ENCODE data around the gene AGTRAP. TPM values are rescaled to one million over a fixed set of nuclear protein-coding genes. Genes with fewer than 3 reads are reported as not detected.

Gene AGTRAP
- total RNA-seq, 2 experiments from 2014 or later, result 13.2 to 13.3 TPM

DNA sequence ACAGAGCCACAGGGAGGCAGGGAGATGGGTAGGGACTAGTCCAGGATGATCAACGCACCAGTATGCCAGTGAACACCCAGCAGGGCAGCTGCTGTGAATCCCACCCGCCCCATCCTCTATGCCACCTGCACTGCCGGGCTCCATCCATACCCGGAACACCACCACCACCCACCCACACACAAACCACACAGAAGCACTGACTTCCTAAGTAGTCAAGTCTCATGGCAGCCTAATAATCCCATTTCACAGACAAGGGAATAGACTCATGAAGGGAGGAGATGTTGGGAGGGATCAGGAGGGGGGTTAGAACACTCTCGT lies 38.1 kb upstream of the AGTRAP start:
- H3K36me3 Mint-ChIP-seq (ENCODE audit: low read depth), result no peaks in the 10 kb centered on the region
- ATAC-seq (no peak), DNase-seq (no peak)
- no peaks in the 10 kb centered on the region for H3K9me3 Mint-ChIP-seq (ENCODE audit: low read depth)
- H3K4me1 Mint-ChIP-seq, result peaks cover 15% of the 10 kb centered on the region
- intact Hi-C loops (cut with DNase I, micrococcal nuclease), result no loop called here
- H3K4me3 Mint-ChIP-seq, result no peak overlapping the region
- CTCF ChIA-PET, result interaction anchor here (0.6 to 1.7 kb wide), 3 partner anchors 11 to 357 kb away, joined by 3 to 6 read pairs (median 4); no protein-coding TSS in a partner anchor
- H3K27me3 Mint-ChIP-seq, result peaks cover 11% of the 10 kb centered on the region
- H3K27ac Mint-ChIP-seq, result no peak overlapping the region
- POLR2A ChIA-PET, result no interaction called here

DNA sequence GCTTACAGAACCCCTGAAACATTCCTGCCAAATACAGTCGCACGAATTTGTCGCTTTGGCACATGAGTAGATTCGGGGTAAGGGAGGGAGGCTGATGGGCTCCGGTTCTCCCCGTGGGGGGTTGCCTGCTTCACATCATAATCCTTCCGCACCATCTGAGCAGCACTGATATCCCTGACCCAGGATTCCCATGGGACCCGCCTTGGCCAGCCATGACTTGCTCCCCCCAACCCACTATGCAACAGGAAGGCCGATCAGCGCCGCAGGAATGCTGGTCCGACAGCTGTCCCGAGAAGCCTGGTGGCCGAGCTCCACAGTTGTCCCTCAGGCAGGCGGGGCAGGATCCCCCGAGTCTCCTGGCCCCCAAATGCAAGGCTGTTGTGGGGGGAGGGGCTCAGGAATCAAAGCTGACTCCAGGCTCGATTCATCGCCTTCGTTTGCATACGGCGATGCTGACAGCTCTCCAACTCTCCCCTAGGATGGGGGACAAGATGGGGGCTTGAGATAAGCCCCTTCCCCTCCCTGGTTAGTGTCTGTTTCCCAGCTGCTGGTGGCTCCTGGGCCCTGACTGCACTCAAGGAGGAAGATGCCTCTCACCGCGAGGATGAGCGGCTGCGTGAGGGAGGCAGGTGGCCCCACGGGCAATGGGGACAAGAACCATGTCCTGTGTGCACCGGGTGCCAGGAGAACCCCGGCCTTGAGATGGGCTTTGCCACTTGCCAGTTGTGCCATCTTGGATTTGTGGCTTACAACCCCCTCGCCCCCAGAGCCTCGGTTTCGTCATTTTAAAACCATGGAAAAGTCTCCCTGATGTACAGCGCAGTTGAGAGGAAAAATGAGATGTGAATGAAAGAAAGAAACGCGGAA lies 35.1 kb upstream of the AGTRAP start:
- Mint-ChIP-seq H3K4me1 (peaks cover 7% of the 10 kb centered on the region), H3K27ac (no peak overlapping the region), H3K4me3 (no peak overlapping the region), H3K9me3 (ENCODE audit: low read depth) (no peaks in the 10 kb centered on the region), H3K27me3 (peaks cover 9% of the 10 kb centered on the region), H3K36me3 (ENCODE audit: low read depth) (no peaks in the 10 kb centered on the region)
- ATAC-seq, result no peak
- DNase-seq, result no peak
- ChIA-PET POLR2A (no interaction called here), CTCF (interaction anchor here (0.7 to 1.7 kb wide), 3 partner anchors 10 to 404 kb away, joined by 3 to 5 read pairs (median 4); no protein-coding TSS in a partner anchor)
- intact Hi-C loops (cut with DNase I, micrococcal nuclease), result no loop called here

DNA sequence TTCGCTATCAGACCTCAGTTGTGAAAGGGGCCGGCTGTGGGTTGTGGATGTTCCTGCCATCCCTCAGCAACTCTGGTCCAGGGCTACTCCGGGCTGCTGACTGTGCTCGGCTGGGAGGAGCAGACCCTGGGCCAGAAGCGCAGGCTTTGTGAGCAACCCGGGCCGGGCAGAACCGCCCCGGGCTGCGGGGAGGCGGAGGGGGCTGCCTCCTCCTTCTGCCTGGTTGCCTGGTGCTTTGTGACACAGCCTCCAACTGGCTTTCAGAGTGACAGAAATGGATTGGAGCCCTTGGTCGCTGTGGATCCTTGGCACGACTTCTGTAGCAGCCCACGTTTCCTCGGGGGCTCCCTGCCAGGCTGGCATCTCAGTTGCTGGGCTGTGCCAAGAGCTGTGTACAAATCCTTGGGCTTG lies 34.4 kb upstream of the AGTRAP start:
- Mint-ChIP-seq H3K36me3 (ENCODE audit: low read depth) (no peaks in the 10 kb centered on the region), H3K4me3 (no peak overlapping the region), H3K4me1 (peaks cover 7% of the 10 kb centered on the region), H3K27ac (no peak overlapping the region), H3K9me3 (ENCODE audit: low read depth) (no peaks in the 10 kb centered on the region), H3K27me3 (peaks cover 9% of the 10 kb centered on the region)
- no peak for ATAC-seq
- DNase-seq, result no peak
- POLR2A ChIA-PET, result no interaction called here
- CTCF ChIA-PET, result interaction anchor here (0.6 to 1.7 kb wide), 3 partner anchors 9 to 510 kb away, joined by 3 to 5 read pairs (median 4); no protein-coding TSS in a partner anchor
- intact Hi-C loops (cut with DNase I, micrococcal nuclease), result no loop called here

DNA sequence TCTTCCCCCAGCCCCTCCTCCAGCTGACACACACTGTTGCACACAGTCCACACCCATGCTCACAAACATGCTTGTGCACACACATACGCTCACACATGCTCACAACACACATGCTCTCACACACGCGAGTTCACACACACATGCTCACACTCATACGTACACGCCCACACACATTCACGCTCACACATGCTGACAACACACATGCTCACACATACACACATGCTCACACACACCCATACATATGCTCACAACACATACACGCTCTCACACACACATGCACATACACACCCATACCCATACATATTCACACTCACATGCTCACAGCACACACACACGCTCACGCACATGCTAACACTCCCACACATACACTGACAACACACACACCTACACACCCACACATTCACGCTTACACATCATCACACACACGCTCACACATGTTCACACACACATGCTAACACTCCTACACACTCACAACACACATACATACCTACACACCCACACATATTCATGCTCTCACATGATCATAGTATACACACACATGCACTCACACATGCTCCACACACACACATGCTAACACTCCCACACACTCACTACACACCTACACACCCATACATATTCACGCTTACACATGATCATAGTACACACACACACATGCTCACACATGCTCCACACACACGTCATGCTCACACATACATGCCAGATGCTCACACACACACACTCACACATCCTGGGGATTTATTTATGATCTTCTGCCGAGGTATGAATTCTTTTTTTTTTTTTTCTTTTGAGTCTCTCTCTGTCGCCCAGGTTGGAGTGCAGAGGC lies 33.7 kb upstream of the AGTRAP start:
- ChIA-PET CTCF (interaction anchor here (0.6 kb wide), 1 partner anchor 510 kb away, joined by 3 read pairs; no protein-coding TSS in a partner anchor), POLR2A (no interaction called here)
- H3K4me3 Mint-ChIP-seq, result no peak overlapping the region
- H3K9me3 Mint-ChIP-seq (ENCODE audit: low read depth), result no peaks in the 10 kb centered on the region
- intact Hi-C loops (cut with DNase I, micrococcal nuclease), result no loop called here
- H3K36me3 Mint-ChIP-seq (ENCODE audit: low read depth), result no peaks in the 10 kb centered on the region
- ATAC-seq (no peak), DNase-seq (no peak)
- H3K4me1 Mint-ChIP-seq, result peaks cover 7% of the 10 kb centered on the region
- no peak overlapping the region for H3K27ac Mint-ChIP-seq
- H3K27me3 Mint-ChIP-seq, result peaks cover 9% of the 10 kb centered on the region

DNA sequence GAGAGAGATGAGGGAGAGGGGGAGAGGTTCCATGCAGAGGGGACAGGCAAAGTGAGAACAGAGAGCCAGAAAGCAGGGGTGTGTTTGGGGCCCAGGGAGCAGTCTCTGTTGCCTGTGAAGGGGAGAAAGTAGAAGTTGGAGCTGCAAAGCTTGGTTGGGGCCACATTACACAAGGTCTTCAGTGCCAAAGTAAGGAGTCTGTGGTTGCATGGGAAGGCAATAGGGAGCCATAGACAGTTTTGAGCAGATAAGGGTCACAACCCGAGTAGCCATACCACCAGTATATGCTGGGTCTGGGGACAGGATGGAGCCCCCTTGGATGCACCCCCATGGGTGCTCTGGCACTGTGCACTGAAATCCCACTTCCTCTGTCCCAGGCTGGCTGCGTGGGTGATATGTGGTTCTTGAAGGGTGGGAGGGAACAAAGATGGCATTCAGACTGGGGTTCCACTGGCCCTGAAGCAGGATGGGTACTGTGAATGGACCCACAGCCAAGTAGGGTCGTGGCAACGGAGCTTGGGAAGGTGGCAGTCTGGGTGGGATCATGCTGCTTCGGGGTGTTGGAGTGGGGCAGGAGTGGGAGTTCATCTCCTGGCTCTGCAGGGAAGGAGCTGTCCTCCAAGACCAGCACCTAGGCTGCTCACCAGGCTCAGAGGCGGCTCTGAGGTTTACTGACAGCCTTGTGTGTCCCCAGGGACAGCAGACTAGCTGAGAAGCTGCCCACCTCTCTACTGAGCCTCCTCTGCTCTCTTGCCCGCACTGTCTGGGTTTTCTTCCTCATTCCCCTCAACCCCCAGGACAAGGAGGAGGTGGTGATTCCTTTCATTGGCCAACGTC lies 32.4 kb upstream of the AGTRAP start:
- H3K36me3 Mint-ChIP-seq (ENCODE audit: low read depth), result no peaks in the 10 kb centered on the region
- H3K4me3 Mint-ChIP-seq, result no peak overlapping the region
- no peak overlapping the region for H3K27ac Mint-ChIP-seq
- DNase-seq, result no peak
- no peaks in the 10 kb centered on the region for H3K9me3 Mint-ChIP-seq (ENCODE audit: low read depth)
- no peak for ATAC-seq
- CTCF ChIA-PET, result no interaction called here
- H3K27me3 Mint-ChIP-seq, result peaks cover 9% of the 10 kb centered on the region
- H3K4me1 Mint-ChIP-seq, result no peaks in the 10 kb centered on the region
- POLR2A ChIA-PET, result no interaction called here
- intact Hi-C loops (cut with DNase I, micrococcal nuclease), result no loop called here

DNA sequence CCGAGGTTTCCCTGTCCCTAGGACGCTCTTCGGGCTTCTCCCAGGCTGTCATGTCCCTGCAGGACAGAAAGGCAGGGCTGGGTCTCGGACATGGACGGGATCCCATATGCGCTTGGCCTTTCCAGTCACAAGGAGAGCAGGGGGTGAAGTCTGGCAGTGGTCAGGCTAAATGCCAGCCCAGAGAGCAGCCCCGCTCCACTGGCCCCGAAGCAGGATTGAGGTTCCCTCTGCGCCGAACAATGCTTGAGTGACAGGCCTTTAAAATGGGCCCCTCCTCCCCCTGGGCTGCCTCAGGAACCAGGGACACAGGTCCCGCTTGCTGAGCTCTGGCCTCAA lies 31.8 kb upstream of the AGTRAP start:
- POLR2A ChIA-PET, result no interaction called here
- H3K4me3 Mint-ChIP-seq, result no peak overlapping the region
- no peaks in the 10 kb centered on the region for H3K9me3 Mint-ChIP-seq (ENCODE audit: low read depth)
- intact Hi-C loops (cut with DNase I, micrococcal nuclease), result no loop called here
- no peaks in the 10 kb centered on the region for H3K4me1 Mint-ChIP-seq
- CTCF ChIA-PET, result no interaction called here
- H3K36me3 Mint-ChIP-seq (ENCODE audit: low read depth), result no peaks in the 10 kb centered on the region
- DNase-seq, result no peak
- H3K27ac Mint-ChIP-seq, result no peak overlapping the region
- no peak for ATAC-seq
- H3K27me3 Mint-ChIP-seq, result peaks cover 9% of the 10 kb centered on the region

DNA sequence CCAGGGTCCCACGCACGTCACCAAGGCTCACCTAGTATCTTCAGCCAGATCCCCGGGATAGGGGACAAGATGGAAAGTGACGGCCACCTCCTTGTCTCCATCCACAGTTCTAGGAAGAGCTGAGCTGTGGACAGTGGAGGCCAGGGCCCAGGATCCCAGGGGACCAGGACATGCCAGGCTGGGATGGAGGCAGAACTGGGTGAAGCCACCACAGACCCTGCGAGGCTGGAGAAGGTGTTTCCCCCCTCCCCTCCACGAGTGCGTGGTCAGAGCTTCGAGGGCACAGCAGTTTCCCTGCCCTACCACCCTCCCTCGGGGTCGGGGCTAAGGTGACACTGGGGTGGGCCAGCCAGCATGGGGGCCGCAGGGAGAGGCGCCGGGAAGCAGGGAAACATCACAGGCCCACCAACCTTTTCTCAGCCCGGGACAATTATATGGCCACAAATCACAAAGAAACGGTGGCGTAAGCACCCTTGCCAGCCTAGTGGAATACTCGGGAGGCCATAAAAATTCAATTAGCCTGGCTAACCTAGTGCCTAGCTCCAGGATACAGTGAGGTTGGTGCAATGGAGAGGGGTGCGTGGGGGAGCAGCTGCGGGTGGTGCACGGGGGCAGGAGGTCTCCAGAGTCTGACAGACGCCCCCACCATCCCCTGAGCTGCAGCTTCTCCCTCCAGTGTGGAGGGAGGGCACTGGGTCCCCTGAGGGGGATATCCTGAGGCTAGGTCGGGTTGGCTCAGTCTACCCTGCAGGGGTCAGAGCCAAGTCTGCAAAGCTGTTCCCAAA lies 31.1 kb upstream of the AGTRAP start:
- ChIA-PET POLR2A (no interaction called here), CTCF (interaction anchor here (0.9 kb wide), 1 partner anchor 14 kb away, joined by 5 read pairs; no protein-coding TSS in a partner anchor)
- Mint-ChIP-seq H3K27me3 (peaks cover 9% of the 10 kb centered on the region), H3K9me3 (ENCODE audit: low read depth) (no peaks in the 10 kb centered on the region), H3K36me3 (ENCODE audit: low read depth) (no peaks in the 10 kb centered on the region), H3K4me3 (no peak overlapping the region), H3K4me1 (no peaks in the 10 kb centered on the region), H3K27ac (no peak overlapping the region)
- intact Hi-C loops (cut with DNase I, micrococcal nuclease), result no loop called here
- ATAC-seq (no peak), DNase-seq (no peak)

DNA sequence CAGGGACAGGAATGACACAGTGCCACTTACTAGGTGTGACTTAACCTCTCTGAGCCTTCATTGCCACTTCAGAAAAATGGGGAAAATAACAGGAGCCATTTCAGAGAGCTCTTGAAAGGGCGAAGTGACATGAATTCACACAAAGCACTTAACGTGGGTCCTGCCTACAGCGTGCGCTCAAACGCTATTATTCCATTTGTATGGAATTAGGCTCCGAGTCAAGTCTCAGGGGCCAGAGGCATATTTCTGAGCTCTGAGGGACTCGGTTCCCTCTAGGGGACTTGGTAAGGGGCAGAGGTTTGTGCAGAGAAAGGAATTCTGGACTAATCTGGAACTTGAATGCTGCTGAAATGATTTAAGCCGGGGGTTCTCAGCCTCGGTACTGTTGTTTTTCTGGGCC lies 30.3 kb upstream of the AGTRAP start:
- Mint-ChIP-seq H3K27me3 (peaks cover 9% of the 10 kb centered on the region), H3K27ac (no peak overlapping the region), H3K36me3 (ENCODE audit: low read depth) (no peaks in the 10 kb centered on the region), H3K4me3 (no peak overlapping the region), H3K4me1 (no peaks in the 10 kb centered on the region), H3K9me3 (ENCODE audit: low read depth) (no peaks in the 10 kb centered on the region)
- no peak for ATAC-seq
- intact Hi-C loops (cut with DNase I, micrococcal nuclease), result no loop called here
- CTCF ChIA-PET, result interaction anchor here (0.9 kb wide), 1 partner anchor 13 kb away, joined by 5 read pairs; no protein-coding TSS in a partner anchor
- POLR2A ChIA-PET, result no interaction called here
- no peak for DNase-seq

DNA sequence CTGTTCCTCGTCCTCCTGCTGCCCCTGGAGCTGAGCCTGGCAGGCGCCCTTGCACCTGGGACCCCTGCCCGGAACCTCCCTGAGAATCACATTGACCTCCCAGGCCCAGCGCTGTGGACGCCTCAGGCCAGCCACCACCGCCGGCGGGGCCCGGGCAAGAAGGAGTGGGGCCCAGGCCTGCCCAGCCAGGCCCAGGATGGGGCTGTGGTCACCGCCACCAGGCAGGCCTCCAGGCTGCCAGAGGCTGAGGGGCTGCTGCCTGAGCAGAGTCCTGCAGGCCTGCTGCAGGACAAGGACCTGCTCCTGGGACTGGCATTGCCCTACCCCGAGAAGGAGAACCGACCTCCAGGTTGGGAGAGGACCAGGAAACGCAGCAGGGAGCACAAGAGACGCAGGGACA lies 29.6 kb upstream of the AGTRAP start:
- POLR2A ChIA-PET, result no interaction called here
- DNase-seq, result no peak
- intact Hi-C loops (cut with DNase I, micrococcal nuclease), result no loop called here
- Mint-ChIP-seq H3K27ac (no peak overlapping the region), H3K36me3 (ENCODE audit: low read depth) (no peaks in the 10 kb centered on the region), H3K4me3 (no peak overlapping the region), H3K27me3 (peaks cover 9% of the 10 kb centered on the region), H3K9me3 (ENCODE audit: low read depth) (no peaks in the 10 kb centered on the region), H3K4me1 (no peaks in the 10 kb centered on the region)
- ATAC-seq, result no peak
- CTCF ChIA-PET, result no interaction called here

DNA sequence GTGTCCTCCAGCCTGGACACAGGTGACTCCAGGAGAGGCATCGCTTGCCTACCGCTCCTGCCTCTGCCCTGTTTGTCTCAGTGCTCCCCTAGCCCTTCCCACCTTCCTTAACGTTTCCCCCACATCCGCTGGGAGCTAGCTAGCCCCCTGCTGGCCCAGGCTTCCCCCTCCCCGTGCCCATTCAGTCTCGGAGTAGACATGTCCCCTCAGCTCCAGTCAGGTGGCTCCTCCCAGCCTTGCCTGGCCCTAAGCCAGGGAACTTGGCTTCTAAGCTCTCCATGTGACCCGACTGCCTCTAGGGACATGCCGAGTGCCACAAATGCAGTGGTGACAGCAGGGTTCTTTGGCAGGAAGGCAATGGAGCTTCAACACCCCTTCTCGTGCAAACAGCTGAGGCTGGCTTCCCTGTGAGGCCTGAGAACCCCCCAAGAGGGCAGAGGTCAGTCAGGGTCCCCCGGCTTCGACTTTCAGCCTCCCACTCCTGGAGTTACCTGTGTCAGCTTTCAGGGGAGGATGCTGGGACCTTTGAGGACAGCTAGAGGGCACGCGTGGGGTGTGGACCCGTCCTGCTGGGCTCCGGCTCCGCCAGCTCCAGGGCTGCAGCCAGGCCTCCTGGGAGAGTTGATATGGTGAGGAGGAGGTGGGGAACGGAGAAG lies 28.2 kb upstream of the AGTRAP start:
- DNase-seq, result no peak
- Mint-ChIP-seq H3K36me3 (ENCODE audit: low read depth) (no peaks in the 10 kb centered on the region), H3K4me1 (no peaks in the 10 kb centered on the region), H3K27ac (no peak overlapping the region), H3K4me3 (no peak overlapping the region), H3K9me3 (ENCODE audit: low read depth) (no peaks in the 10 kb centered on the region), H3K27me3 (peaks cover 8% of the 10 kb centered on the region)
- no peak for ATAC-seq
- ChIA-PET CTCF (interaction anchor here (0.6 to 2.4 kb wide), 9 partner anchors 11 to 569 kb away, joined by 3 to 9 read pairs (median 3); partner anchors contain the start of gene FBXO6), POLR2A (no interaction called here)
- intact Hi-C loops (cut with DNase I, micrococcal nuclease), result no loop called here

Measured in activated CD4-positive, alpha-beta T cell treated with anti-CD3 and anti-CD28 coated beads for 36 hours (primary cell).